RCC 7860 (cell line): ENCODE data around the gene TSPAN1.
"Not testable (repeated sequence)": the region's sequence is repeated elsewhere in the genome, so short reads cannot be mapped to it uniquely, and the experiment has no call there.

Experiments
- DNase-seq: peaks from one replicate; pipeline ENCODE4 v3.0.0-alpha.2; 2015; ENCODE audit warnings: low spot score
- FAIRE-seq: peaks from 2 replicates; lab custom pipeline; 2012; peaks lifted over from hg19 to GRCh38; lab: Jason Lieb, UNC

Gene TSPAN1

GRCh38 chr1:46215504-46215903, 40.6 kb downstream of the TSPAN1 start:
- no peak for DNase-seq
- FAIRE-seq: no peak

DNA sequence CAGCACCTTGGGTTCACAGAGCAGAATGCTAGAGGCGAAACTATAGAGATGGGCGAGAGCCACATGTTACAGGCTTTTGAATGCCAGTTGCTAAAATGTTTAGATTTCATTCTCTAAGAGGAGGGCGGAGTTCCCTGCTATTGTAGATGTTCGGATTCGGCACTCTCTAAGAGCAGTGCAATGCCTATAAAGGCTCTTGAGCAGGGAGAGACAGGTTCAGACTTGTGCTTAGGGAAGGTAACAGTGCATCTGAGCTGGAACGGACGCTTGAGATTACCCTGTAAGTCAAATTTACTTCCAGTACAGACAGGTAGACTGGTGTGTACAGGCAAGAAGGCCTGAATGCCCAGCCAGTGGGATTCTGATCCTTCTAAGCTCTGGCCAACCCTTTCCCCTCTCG, 43.6 kb downstream of the TSPAN1 start:
- FAIRE-seq (no peak), DNase-seq (no peak)

DNA sequence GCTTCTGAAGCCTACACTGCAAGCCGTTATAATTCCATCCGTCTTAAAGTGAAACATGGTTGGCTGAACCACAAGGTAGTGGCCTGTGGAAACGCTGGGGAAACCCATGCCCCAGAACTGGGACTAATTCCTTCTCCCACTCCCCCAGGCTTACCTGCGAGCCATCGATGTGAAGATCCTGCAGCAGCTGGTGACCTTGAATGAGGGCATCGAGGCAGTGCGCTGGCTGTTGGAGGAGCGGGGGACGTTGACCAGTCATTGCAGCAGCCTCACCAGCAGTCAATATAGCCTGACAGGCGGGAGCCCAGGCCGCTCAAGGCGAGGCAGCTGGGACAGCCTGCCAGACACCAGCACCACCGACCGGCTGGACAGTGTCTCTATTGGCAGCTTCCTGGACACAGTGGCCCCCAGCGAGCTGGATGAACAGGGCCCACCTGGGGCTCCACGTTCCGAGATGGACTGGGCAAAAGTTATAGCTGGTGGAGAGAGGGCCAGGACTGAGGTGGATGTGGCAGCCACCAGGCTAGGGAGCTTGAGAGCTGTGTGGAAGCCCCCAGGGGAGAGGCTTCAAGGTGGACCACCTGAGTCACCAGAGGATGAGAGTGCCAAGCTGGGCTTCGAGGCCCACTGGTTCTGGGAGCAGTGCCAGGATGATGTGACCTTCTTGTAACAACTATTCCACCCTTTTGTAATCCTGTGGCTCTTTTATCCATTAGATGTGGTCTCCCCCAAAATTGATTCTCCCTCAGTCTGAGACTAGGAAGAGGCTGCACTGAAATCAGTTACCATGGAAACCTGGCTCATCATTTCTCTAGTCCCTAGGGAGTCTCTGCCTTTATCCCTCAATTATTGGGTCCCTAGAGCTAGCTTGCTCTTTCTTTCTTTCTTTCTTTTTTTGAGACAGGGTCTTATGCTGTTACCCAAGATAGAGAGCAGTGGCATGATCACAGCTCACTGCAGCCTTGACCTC, 44.9 kb downstream of the TSPAN1 start:
- peak; percentile 5 for DNase-seq
- no peak for FAIRE-seq

DNA sequence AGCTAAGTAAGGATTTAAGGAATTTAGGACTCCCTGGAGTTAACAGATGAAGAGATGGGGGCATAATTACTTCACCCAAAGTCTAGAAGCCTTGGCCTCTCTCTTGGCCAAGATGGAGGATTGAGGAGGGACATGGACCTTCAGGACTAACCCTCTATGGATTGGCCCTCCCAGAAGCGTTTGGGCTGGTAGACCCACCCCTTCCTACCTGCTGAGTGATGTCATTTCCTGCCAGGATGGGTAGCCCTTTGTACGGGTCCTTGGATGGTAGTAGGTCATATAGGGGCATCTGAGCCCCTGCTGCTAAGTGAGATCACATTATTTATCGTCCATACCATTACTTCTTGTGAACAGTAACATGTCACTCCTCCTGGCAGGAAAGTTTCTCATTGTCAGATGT, 45.9 kb downstream of the TSPAN1 start:
- no peak for FAIRE-seq
- DNase-seq: no peak

DNA sequence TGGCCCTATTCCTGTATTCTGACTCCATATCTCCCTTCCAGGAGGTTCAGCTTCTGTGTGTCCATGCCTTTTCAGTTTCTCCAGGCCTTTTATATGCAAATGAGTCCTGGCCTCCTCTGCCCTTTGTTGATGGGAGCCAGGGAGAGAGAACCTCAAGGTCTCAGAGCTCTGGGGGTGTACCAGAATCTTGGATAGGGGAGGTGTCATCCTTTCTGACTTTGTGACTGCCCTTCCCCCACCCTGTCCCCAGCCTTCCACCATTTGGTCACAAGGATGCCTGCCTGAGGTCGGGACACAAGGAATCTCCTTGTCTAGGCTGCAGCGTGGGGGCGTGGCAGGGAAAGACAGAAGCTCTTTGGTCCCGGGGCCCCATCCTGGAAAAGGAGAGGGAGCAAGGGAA, 46.9 kb downstream of the TSPAN1 start:
- FAIRE-seq: no peak
- DNase-seq: no peak

DNA sequence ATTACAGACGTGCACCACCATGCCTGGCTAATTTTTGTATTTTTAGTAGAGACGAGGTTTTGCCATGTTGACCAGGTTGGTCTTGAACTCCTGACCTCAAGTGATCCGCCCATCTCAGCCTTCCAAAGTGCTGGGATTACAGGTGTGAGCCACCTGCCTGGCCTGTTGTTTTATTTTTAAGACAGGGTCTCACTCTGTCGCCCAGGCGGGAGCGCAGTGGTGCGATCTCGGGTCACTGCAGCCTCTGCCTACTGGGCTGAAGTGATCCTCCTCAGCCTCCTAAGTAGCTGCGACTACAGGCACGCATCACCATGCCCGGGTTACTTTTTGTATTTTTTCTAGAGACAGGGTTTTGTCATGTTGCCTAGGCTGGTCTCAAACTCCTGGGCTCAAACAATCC, 48.2 kb downstream of the TSPAN1 start:
- FAIRE-seq, DNase-seq: not testable (repeated sequence)

DNA sequence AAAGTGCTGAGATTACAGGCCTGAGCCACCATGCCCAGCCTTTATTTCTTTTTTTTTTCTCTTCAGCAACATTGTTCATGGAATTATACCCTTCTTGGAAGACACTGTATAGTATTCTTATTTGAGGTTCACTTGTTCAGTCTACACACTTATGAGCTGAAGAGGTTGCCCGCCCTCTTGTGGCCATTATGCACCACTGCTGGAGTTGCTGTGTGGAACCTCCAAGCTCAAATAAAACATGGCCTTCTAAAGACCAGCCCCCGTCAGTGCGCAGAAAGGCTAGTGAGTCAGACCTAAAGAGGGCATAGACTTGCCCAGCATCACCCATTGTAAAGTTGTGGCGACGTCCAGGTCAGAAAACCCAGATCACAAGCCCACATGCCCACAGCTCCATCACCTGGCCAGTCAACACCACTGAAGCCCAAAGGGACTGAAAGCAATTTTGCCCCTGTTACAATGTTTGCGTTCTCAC, 48.6 kb downstream of the TSPAN1 start:
- DNase-seq (peak; percentile 85), FAIRE-seq (peak; percentile 83)

GRCh38 chr1:46224966-46225365, 50.1 kb downstream of the TSPAN1 start:
- DNase-seq (no peak), FAIRE-seq (no peak)

GRCh38 chr1:46231231-46231630, 56.3 kb downstream of the TSPAN1 start:
- not testable (repeated sequence) for FAIRE-seq, DNase-seq
